HG03064 (cell line): ENCODE measurements around the gene ASPHD2.
"Not testable (repeated sequence)": the region's sequence is repeated elsewhere in the genome, so short reads cannot be mapped to it uniquely, and the experiment has no call there.

Experiments
- ATAC-seq: cut with Tn5 transposase; IDR thresholded peaks from one replicate; pipeline ENCODE4 v1.9.1; 2021; ENCODE audit warnings: low read depth; ENCODE audit not compliant: unreplicated experiment

Gene ASPHD2

DNA sequence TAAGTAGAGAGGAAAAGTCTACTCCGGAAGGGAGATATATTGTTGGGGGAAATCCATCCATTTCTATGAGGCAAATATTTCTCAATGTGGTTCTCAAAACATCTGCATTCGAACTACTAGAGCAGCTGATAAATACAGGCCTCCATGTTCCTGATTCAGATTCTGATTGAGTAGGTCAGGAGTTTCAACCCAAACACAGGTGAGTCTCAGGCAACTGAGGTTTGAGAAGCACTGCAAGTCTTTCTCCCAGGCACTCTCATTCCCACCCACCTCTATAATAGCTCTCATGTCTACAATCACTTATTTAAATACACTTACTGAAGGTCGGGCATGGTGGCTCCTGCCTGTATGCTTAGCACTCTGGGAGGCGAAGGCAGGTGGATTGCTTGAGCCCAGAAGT, 14.7 kb upstream of the ASPHD2 start:
- no peak for ATAC-seq

- ATAC-seq: no peak
Observed at GRCh38 chr22:26416256-26416655, 12.8 kb upstream of the ASPHD2 start.

- no peak for ATAC-seq
Observed at GRCh38 chr22:26416670-26417276, 12.3 kb upstream of the ASPHD2 start.

- no peak for ATAC-seq
Observed at GRCh38 chr22:26417406-26417805, 11.7 kb upstream of the ASPHD2 start.

DNA sequence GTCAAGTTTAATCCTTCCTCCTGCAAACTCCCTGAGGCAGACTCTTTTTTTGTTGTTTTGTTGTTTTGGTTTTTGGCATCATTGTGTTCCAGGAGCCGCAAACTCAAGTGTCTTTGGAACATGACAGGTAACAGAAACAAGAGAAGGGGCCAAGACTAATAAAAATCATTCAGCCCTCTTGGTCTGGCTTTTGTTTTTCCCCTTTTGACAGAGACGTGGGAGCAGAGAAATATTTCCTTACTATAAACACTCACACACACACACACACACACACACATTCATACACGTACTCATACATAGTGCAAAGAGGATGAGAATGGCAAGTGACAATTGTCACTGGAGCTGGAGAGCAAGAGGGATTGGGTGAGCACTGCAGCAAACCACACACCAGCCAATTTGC, 10.4 kb upstream of the ASPHD2 start:
- no peak for ATAC-seq

GRCh38 chr22:26426924-26427323, 2.1 kb upstream of the ASPHD2 start:
- no peak for ATAC-seq

DNA sequence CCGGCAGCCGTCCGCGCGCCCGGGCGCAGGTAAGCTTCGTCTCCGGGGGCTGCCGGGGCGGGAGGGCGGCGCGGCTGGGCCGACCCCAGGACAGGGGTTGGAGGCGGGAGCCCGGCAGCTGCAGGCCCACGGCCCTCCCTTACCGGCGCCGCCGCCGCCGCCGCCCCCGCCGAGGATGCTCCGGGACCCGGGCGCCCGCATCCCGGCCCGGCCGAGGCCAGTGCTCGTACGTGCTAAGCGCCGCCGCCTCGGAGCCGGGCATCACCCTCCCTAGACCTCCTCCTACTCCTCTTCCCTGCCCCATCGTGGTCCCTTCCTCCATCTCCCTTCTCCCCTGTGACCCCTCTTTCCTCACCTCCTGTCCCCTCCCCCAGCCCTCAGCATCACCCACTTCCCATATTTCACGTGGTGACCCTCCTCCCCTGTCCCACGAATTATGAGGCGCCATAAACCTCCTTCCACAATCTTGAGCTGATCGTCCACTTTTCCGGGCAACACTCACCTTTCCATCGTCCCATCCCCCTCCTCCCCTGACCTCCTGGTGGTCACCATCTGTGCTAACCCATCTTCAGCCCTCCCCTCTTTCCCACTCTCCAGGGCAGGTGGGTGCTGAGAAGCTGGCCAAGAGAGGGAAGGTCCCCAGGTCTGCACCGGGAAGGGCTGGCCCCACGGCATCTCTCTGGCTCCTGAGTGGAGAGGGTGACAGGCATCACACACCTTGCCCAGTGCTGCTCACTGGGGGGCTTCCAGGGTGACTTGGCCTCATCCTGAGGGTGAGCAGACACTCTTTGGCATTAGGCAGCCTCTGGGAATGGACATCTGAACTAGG, 612 bp downstream of the ASPHD2 start:
- ATAC-seq: peak; percentile 5

DNA sequence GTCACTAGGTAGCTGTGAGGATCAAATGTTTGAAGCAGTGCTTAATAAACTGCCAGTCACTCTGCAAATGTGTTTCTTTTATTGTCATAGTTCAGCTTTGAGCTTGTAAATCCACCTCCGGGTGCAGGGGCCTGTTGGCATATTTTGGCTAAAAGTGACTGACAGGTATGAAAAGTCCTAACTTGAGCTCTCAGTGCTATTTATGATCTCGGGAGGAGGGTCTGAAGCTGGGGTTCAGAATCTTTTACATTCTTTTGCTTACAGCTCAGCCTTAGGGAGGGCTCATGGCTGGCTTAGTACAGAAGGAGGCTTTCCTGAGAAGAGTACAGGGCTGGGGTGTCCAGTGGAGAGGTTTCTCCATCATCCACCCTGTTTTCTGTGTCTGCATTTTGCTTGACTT, 1.5 kb downstream of the ASPHD2 start:
- no peak for ATAC-seq

DNA sequence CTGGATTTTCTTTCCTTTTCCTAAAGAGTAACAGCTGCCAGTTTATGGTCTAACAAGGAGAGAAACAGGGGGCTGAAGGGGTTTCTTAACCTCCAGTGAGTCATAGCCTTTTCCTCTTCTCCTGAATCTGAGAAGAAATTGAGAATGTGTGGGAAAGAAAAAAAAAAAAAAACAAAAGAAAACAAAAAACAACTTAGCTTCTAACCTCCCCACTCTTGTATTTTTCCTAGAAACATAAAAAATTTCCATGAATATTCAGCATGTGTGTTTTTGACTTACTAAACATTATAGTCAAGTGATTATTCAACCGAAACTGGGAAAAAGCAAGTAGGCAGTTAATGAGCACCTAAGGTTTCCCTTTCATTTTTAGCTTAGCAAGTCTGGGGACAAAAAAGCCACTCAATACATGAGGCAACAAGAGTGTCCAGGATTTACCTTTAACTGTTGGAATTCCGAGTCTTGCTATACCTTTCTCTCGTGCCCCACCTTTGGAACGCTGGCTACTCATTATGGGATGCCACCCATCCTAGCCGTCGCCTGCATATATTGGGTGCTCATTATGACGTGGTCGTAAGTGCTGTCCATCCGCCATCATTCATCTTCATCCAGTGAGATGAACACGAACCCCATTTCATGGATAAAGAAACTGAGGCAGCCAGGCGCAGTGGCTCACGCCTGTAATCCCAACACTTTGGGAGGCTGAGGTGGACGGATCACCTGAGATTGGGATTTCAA, 2.4 kb downstream of the ASPHD2 start:
- ATAC-seq: no peak

GRCh38 chr22:26432619-26433311, 3.7 kb downstream of the ASPHD2 start:
- no peak for ATAC-seq

GRCh38 chr22:26433805-26434204, 4.7 kb downstream of the ASPHD2 start:
- no peak for ATAC-seq

- no peak for ATAC-seq
Observed at GRCh38 chr22:26435327-26436093, 6.5 kb downstream of the ASPHD2 start.

DNA sequence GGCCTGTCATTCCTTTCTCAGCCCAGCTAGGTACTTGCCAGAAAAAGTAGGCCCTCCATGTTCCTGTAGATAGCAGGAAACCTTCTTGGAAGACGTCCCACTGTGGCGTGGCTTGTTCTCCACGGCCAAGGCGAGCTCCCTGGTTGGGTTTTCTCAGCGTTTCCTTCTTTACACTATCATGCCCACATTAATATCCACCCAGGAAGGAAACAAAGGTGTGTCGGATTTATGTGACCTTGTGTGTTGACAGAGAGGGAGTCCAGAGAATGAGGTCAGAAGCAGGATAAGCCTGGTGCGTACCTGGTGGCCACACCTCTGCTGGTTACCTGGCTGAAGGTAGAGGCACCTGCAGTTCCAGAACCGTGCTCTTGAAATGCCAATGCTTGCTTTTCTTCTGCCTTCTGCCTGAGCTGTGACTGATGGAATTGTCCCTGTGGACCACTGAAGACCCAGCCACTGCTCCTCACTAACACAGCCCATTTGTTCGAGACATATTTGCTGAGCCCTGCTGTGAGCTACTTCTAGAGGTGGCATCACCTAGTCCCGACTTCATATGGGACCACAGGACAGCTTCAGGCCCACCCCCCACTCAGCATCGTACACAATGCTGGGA, 7.9 kb downstream of the ASPHD2 start:
- ATAC-seq: no peak

- ATAC-seq: no peak
Observed at GRCh38 chr22:26437694-26438392, 8.8 kb downstream of the ASPHD2 start.

DNA sequence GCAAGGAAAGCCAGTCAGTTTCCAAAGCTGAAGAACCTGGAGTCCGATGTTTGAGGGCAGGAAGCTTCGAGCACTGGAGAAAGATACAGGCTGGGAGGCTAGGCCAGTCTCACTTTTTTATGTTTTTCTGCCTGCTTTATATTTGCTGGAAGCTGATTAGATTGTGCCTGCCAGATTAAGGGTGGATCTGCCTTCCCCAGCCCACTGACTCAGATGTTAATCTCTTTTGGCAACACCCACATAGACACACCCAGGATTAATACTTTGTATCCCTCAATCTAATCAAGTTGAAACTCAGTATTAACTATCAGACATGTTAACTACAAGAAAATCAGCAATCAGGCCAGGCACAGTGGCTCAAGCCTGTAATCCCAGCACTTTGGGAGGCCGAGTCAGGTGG, 9.7 kb downstream of the ASPHD2 start:
- not testable (repeated sequence) for ATAC-seq

DNA sequence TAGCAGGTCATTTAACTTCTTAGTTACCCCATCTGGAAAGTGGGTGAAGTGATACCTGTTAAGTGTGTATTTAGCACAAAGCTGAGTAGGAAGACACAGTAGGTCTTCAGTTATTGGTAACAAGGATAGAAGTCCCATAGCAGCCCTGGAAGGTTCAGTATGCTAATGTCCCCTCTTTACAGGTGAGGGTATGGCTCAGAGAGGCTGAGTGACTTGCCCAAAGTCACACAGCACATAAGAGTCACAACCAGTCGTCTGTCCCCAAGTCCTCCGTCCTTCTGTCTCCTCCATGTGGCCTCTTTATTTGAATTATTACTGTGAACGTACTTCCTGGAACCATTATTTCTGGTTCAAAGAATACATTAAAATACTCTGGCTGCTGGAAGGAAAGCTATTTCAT, 10.5 kb downstream of the ASPHD2 start:
- no peak for ATAC-seq

DNA sequence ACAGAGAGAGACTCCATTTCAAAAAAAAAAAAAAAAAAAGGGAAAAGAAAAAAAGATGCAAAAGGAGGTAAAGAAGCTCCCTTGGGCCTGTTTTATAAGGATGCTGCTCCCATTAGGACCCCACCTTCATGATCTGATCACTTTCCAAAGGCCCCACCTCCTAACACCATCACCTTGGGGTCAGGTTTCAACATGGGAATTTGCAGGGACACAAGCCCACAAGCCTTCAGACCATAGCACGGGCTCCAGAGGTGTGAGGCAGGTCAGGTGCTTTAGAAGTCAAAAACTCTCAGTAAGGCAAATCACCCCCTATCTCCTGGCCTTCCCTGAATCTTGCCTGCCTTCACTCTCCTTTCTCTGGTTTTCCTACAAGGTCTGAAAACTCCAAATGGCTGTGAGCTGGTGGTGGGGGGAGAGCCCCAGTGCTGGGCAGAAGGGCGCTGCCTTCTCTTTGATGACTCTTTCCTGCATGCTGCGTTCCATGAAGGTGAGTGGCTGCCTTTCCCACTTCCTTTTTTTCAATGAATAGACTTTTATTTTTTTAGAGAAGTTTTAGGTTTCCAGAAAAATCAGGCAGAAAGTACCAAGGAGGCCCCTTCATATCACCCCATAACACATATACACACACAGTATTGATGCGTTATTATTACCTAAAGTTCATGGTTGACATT, 13.2 kb downstream of the ASPHD2 start:
- ATAC-seq: no peak

GRCh38 chr22:26443901-26444690, 15.0 kb downstream of the ASPHD2 start:
- ATAC-seq: no peak
